Liver (tissue), 3 donors: ENCODE data around the gene SPAM1.

Experiments
- CTCF ChIP-seq: fragments of 150-350 bp; IDR thresholded peaks from 2 replicates; pipeline ENCODE4 v1.5.1; 2017; ENCODE audit warnings: improper control_type of control experiment, low read depth, low read length; ENCODE audit not compliant: missing input control
- EGR1 ChIP-seq, 2 donors: IDR thresholded peaks; 2 replicates each; pipeline ENCODE4 v1.6.1; 2016 to 2018; ENCODE audit warnings: antibody characterized with exemption in 2 of 2, low read depth in 2 of 2
- GABPA ChIP-seq, 2 donors: IDR thresholded peaks in 1 of 2; conservative IDR thresholded peaks in 1 of 2; 2 replicates each; pipeline ENCODE4 v1.6.1; 2016; ENCODE audit warnings: antibody characterized with exemption in 2 of 2, mild to moderate bottlenecking in 1 of 2, moderate library complexity in 1 of 2
- MAX ChIP-seq: IDR thresholded peaks from 2 replicates; pipeline ENCODE4 v1.6.1; 2016; ENCODE audit warnings: antibody characterized with exemption
- RAD21 ChIP-seq, 2 donors: IDR thresholded peaks; 2 replicates each; pipeline ENCODE4 v1.6.1; 2016; ENCODE audit warnings: antibody characterized with exemption in 2 of 2, mild to moderate bottlenecking in 2 of 2
- TF ChIP-seq, protein P1 (sequence below): IDR thresholded peaks from 2 replicates; pipeline ENCODE4 v1.6.1; 2016; ENCODE audit warnings: antibody characterized with exemption, mild to moderate bottlenecking
- donor health status: healthy.
- donor health status: healthy.

- TF ChIP-seq CTCF (no peak), EGR1 (IDR thresholded peaks at IDR 0.05; ENCODE audit: low read depth in 2 of 2) (no peak), GABPA (IDR thresholded peaks at IDR 0.05 in 1 of 2, conservative IDR thresholded peaks at IDR 0.05 in 1 of 2) (no peak), RAD21 (IDR thresholded peaks at IDR 0.05) (no peak), MAX (no peak)
- TF ChIP-seq, protein P1, sequence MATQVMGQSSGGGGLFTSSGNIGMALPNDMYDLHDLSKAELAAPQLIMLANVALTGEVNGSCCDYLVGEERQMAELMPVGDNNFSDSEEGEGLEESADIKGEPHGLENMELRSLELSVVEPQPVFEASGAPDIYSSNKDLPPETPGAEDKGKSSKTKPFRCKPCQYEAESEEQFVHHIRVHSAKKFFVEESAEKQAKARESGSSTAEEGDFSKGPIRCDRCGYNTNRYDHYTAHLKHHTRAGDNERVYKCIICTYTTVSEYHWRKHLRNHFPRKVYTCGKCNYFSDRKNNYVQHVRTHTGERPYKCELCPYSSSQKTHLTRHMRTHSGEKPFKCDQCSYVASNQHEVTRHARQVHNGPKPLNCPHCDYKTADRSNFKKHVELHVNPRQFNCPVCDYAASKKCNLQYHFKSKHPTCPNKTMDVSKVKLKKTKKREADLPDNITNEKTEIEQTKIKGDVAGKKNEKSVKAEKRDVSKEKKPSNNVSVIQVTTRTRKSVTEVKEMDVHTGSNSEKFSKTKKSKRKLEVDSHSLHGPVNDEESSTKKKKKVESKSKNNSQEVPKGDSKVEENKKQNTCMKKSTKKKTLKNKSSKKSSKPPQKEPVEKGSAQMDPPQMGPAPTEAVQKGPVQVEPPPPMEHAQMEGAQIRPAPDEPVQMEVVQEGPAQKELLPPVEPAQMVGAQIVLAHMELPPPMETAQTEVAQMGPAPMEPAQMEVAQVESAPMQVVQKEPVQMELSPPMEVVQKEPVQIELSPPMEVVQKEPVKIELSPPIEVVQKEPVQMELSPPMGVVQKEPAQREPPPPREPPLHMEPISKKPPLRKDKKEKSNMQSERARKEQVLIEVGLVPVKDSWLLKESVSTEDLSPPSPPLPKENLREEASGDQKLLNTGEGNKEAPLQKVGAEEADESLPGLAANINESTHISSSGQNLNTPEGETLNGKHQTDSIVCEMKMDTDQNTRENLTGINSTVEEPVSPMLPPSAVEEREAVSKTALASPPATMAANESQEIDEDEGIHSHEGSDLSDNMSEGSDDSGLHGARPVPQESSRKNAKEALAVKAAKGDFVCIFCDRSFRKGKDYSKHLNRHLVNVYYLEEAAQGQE = no peak
Measured at GRCh38 chr7:123944395-123944794, 19.4 kb downstream of the SPAM1 start.
